Caco-2 (cell line): Measurements from ENCODE around the gene GOLGA7B. TPM values are rescaled to one million over a fixed set of nuclear protein-coding genes. Genes with fewer than 3 reads are reported as not detected.

ENCODE experiments used
- BruUV-seq: library from RNA; stranded (reverse); fragments of 400-500 nt; replicated peaks from 2 replicates; lab custom pipeline; 2021; lab: Mats Ljungman, UMichigan
- CTCF ChIA-PET: fragments of 300-600 bp; sonication (Branson Sonifier 250); formaldehyde crosslinking; loops from one replicate; lab custom pipeline; 2022; ENCODE audit warnings: antibody characterized with exemption; lab: Charles Lee
- POLR2A ChIA-PET: fragments of 300-600 bp; sonication (Branson Sonifier 250); formaldehyde crosslinking; loops from one replicate; lab custom pipeline; 2022; ENCODE audit warnings: antibody characterized with exemption; lab: Charles Lee
- DNase-seq, 2 experiments: peaks; one replicate each; pipeline versions ENCODE4 v3.0.0 to v3.0.0-alpha.2; 2020 to 2022
- H3K27me3 ChIP-seq: replicated peaks from 2 replicates; pipeline ENCODE4 v1.6.0; 2011; ENCODE audit warnings: low read length; ENCODE audit not compliant: control insufficient read depth, insufficient read depth
- H3K36me3 ChIP-seq: 2 replicates; pipeline ENCODE4 v1.5.1; 2011; ENCODE audit warnings: low read length; ENCODE audit not compliant: control insufficient read depth, insufficient read depth
- H3K4me1 ChIP-seq: fragments of 250-450 bp; sonication (Bioruptor Pico); 2 replicates; pipeline ENCODE4 v1.5.1; 2020; ENCODE audit warnings: mild to moderate bottlenecking
- H3K4me3 ChIP-seq: 2 replicates; pipeline ENCODE4 v1.5.1; 2011; ENCODE audit warnings: low read depth, mild to moderate bottlenecking, control low read depth, low read length
- H3K9me3 ChIP-seq: fragments of 250-450 bp; sonication (Bioruptor Pico); 2 replicates; pipeline ENCODE4 v1.5.1; 2020; ENCODE audit warnings: mild to moderate bottlenecking, moderate library complexity
- H3K27ac Mint-ChIP-seq: one replicate; pipeline ENCODE4 v1.8.0; 2022; ENCODE audit warnings: mixed read lengths; ENCODE audit not compliant: unreplicated experiment
- H3K27me3 Mint-ChIP-seq: one replicate; pipeline ENCODE4 v1.8.0; 2022; ENCODE audit warnings: mixed read lengths; ENCODE audit not compliant: insufficient read depth, unreplicated experiment
- H3K36me3 Mint-ChIP-seq: one replicate; pipeline ENCODE4 v1.8.0; 2022; ENCODE audit warnings: mild to moderate bottlenecking, mixed read lengths; ENCODE audit not compliant: insufficient read depth, unreplicated experiment
- H3K4me1 Mint-ChIP-seq: one replicate; pipeline ENCODE4 v1.8.0; 2022; ENCODE audit warnings: low read depth, mixed read lengths; ENCODE audit not compliant: unreplicated experiment
- H3K4me3 Mint-ChIP-seq: one replicate; pipeline ENCODE4 v1.8.0; 2022; ENCODE audit warnings: mild to moderate bottlenecking, moderate library complexity, mixed read lengths; ENCODE audit not compliant: unreplicated experiment
- H3K9me3 Mint-ChIP-seq: one replicate; pipeline ENCODE4 v1.8.0; 2022; ENCODE audit warnings: mixed read lengths; ENCODE audit not compliant: unreplicated experiment
- intact Hi-C: fragments of 100-400 bp; cut with micrococcal nuclease; formaldehyde crosslinking; loops from one replicate; pipeline ENCODE4 v1.10.0; 2022; ENCODE audit not compliant: unreplicated experiment
- total RNA-seq: library from RNA; stranded (reverse); gene quantifications from 2 replicates; pipeline ENCODE4 v1.2.3, GENCODE V29; 2022
- TF ChIP-seq, protein P1 (sequence below), 2 experiments: fragments of 200-600 bp in 1 of 2; IDR thresholded peaks; 1 replicate in 1 of 2; 2 replicates in 1 of 2; pipeline versions ENCODE4 v1.5.1 to v1.8.0; 2011 to 2022; ENCODE audit warnings: antibody characterized with exemption in 1 of 2, control low read depth in 1 of 2, inconsistent platforms in 1 of 2, low read depth in 1 of 2, low read length in 1 of 2, mild to moderate bottlenecking in 1 of 2, moderate library complexity in 1 of 2; ENCODE audit not compliant: insufficient read depth in 1 of 2, severe bottlenecking in 1 of 2, unreplicated experiment in 1 of 2

GOLGA7B gene
- total RNA-seq, 1 experiment from 2014 or later: 0.36 TPM

DNA sequence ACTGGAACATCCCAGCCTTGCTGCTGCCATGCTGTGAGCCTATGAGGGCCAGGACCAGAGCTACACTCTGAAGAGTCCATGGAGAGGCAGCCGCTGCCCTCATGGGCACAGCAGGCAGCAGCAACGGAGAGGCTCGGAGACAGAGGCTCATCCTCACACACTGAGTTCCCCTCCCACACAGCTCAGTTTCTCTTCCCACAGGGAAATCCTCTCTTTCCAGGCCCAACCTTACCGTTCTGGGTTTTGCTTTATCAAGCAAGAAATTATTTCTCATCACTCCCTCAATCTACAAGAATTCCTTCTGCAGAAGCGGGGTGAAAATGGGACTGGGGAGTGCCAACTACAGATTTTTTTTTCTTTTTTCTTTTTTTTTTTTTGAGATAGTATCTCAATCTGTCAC lies 36.6 kb downstream of the GOLGA7B start:
- intact Hi-C loops: no loop called here
- H3K9me3 ChIP-seq: no peaks in the 10 kb centered on the region
- CTCF ChIA-PET: interaction anchor here (0.6 kb wide), 1 partner anchor 10 kb away, joined by 10 read pairs; no protein-coding TSS in a partner anchor
- BruUV-seq: no TSS peak
- no peaks in the 10 kb centered on the region for H3K9me3 Mint-ChIP-seq
- peaks cover 3% of the 10 kb centered on the region for H3K27me3 Mint-ChIP-seq
- TF ChIP-seq, protein P1, sequence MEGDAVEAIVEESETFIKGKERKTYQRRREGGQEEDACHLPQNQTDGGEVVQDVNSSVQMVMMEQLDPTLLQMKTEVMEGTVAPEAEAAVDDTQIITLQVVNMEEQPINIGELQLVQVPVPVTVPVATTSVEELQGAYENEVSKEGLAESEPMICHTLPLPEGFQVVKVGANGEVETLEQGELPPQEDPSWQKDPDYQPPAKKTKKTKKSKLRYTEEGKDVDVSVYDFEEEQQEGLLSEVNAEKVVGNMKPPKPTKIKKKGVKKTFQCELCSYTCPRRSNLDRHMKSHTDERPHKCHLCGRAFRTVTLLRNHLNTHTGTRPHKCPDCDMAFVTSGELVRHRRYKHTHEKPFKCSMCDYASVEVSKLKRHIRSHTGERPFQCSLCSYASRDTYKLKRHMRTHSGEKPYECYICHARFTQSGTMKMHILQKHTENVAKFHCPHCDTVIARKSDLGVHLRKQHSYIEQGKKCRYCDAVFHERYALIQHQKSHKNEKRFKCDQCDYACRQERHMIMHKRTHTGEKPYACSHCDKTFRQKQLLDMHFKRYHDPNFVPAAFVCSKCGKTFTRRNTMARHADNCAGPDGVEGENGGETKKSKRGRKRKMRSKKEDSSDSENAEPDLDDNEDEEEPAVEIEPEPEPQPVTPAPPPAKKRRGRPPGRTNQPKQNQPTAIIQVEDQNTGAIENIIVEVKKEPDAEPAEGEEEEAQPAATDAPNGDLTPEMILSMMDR (IDR thresholded peaks at IDR 0.05; ENCODE audit: insufficient read depth in 1 of 2, low read depth in 1 of 2, low read length in 1 of 2, severe bottlenecking in 1 of 2, unreplicated experiment in 1 of 2): no peak
- no peaks in the 10 kb centered on the region for H3K4me1 ChIP-seq
- DNase-seq: no peak
- H3K4me1 Mint-ChIP-seq: peaks cover 7% of the 10 kb centered on the region
- H3K36me3 Mint-ChIP-seq: no peaks in the 10 kb centered on the region
- H3K4me3 ChIP-seq: no peak overlapping the region
- H3K27me3 ChIP-seq: no peaks in the 10 kb centered on the region
- H3K27ac Mint-ChIP-seq: no peak overlapping the region
- no peaks in the 10 kb centered on the region for H3K36me3 ChIP-seq
- POLR2A ChIA-PET: interaction anchor here (0.5 kb wide), 1 partner anchor 1893 kb away, joined by 4 read pairs; no protein-coding TSS in a partner anchor
- H3K4me3 Mint-ChIP-seq: no peak overlapping the region

DNA sequence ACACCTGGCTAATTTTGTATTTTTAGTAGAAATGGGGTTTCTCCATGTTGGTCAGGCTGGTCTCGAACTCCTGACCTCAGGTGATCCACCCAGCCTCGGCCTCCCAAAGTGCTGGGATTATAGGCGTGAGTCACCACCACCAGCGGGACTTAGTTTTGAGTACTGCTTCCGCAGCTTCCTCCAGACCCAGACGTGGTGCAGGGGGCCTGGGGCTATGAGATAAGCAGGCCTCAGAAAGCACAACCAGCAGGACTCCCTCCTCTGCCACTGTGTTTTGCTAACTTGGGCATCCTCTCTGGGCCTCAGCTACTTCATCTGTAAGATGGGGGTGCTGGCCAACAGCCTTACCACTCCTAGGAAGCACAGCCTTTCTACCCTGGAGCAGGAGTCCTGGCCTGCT lies 37.8 kb downstream of the GOLGA7B start:
- CTCF ChIA-PET: interaction anchor here (0.7 kb wide), 1 partner anchor 14 kb away, joined by 8 read pairs; no protein-coding TSS in a partner anchor
- Mint-ChIP-seq H3K27me3 (peaks cover 5% of the 10 kb centered on the region), H3K4me1 (peaks cover 7% of the 10 kb centered on the region), H3K4me3 (no peak overlapping the region), H3K9me3 (no peaks in the 10 kb centered on the region), H3K36me3 (no peaks in the 10 kb centered on the region), H3K27ac (no peak overlapping the region)
- TF ChIP-seq, protein P1 (IDR thresholded peaks at IDR 0.05; ENCODE audit: insufficient read depth in 1 of 2, low read depth in 1 of 2, low read length in 1 of 2, severe bottlenecking in 1 of 2, unreplicated experiment in 1 of 2): no peak
- Histone ChIP-seq H3K36me3 (no peaks in the 10 kb centered on the region), H3K9me3 (no peaks in the 10 kb centered on the region), H3K4me1 (no peaks in the 10 kb centered on the region), H3K4me3 (no peak overlapping the region), H3K27me3 (no peaks in the 10 kb centered on the region)
- intact Hi-C loops: no loop called here
- DNase-seq: no peak
- POLR2A ChIA-PET: no interaction called here
- BruUV-seq: no TSS peak

DNA sequence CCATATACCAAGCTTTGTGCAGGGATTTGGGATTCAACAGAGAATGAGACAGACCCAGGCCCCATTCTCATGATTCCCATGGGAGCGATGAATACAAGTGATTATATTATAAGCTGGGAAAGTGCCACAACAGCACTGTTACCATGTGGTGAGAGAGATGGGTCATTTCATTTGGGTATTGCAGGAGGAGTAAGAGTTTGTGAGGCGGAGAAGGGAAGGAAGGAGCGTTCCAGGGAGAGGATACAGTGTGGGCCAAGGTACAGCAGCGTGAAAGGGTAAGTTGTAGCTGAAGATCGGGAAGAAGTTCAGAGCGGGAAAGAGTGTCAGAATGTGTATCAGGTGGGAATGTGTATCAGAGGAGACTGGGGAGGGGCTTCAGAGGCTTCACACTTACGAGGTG lies 38.5 kb downstream of the GOLGA7B start:
- POLR2A ChIA-PET: no interaction called here
- no peak overlapping the region for H3K4me3 Mint-ChIP-seq

More for the DNA sequence above, 38.5 kb downstream of the GOLGA7B start:
- Mint-ChIP-seq H3K4me1 (peaks cover 7% of the 10 kb centered on the region), H3K27me3 (peaks cover 5% of the 10 kb centered on the region), H3K36me3 (no peaks in the 10 kb centered on the region), H3K27ac (no peak overlapping the region), H3K9me3 (no peaks in the 10 kb centered on the region)
- BruUV-seq: no TSS peak
- Histone ChIP-seq H3K36me3 (no peaks in the 10 kb centered on the region), H3K27me3 (no peaks in the 10 kb centered on the region), H3K4me1 (no peaks in the 10 kb centered on the region), H3K9me3 (no peaks in the 10 kb centered on the region), H3K4me3 (no peak overlapping the region)
- TF ChIP-seq, protein P1 (IDR thresholded peaks at IDR 0.05; ENCODE audit: insufficient read depth in 1 of 2, low read depth in 1 of 2, low read length in 1 of 2, severe bottlenecking in 1 of 2, unreplicated experiment in 1 of 2): no peak
- no peak for DNase-seq
- intact Hi-C loops: no loop called here
- CTCF ChIA-PET: no interaction called here
